HCT116 (cell line): Measurements from ENCODE around the gene FBN3.

Experiments
- EZH2 ChIP-seq: fragments of 200-600 bp; sonication (generic); IDR thresholded peaks from 2 replicates; pipeline ENCODE4 v1.6.1; 2017; ENCODE audit warnings: antibody characterized with exemption, mixed run types
- EZH2phosphoT487 ChIP-seq: fragments of 200-600 bp; IDR thresholded peaks from 2 replicates; pipeline ENCODE4 v1.6.1; 2018; ENCODE audit warnings: antibody characterized with exemption, borderline replicate concordance
- POLR2A ChIP-seq: IDR thresholded peaks from 2 replicates; pipeline ENCODE4 v1.7.0; 2011; ENCODE audit warnings: borderline replicate concordance; ENCODE audit not compliant: insufficient read depth, insufficient read length; ENCODE audit errors: extremely low read depth
- RAD21 ChIP-seq: IDR thresholded peaks from 2 replicates; pipeline ENCODE4 v1.6.1; 2012; ENCODE audit warnings: low read depth, mild to moderate bottlenecking
- SIN3A ChIP-seq: IDR thresholded peaks from 2 replicates; pipeline ENCODE4 v1.6.1; 2012; ENCODE audit warnings: low read depth
- TF ChIP-seq, protein P1 (sequence below), 3 experiments: fragments of 200-600 bp in 1 of 3; sonication (generic) in 1 of 3; IDR thresholded peaks in 2 of 3; conservative IDR thresholded peaks in 1 of 3; 2 replicates each; pipeline ENCODE4 v1.5.1; 2012 to 2017; ENCODE audit warnings: low read depth in 2 of 3, low read length in 2 of 3, antibody characterized with exemption in 1 of 3, borderline replicate concordance in 1 of 3, control low read depth in 1 of 3, mild to moderate bottlenecking in 1 of 3, mixed read lengths in 1 of 3, mixed run types in 1 of 3, moderate library complexity in 1 of 3; ENCODE audit not compliant: insufficient read depth in 1 of 3
- TF ChIP-seq, protein P2 (sequence below): IDR thresholded peaks from 2 replicates; pipeline ENCODE4 v1.6.1; 2012; ENCODE audit warnings: low read depth

DNA sequence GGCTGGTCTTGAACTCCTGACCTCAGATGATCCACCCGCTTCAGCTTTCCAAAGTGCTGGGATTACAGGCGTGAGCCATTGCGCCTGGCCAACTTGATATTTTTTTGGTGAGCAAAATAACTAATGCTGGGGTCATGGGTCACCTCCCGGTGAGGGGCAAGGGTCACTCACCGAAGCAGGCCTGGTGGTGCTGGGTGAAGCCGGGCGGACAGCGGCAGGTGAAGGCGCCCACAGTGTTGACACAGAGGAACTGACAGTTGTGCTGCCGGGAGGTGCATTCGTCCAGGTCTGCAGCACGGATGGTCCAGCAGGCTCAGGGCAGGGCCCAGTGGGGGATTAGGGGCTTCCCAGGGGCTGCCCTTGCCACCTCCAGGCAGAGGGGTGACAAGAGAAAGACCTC, 68.6 kb downstream of the FBN3 start:
- TF ChIP-seq, protein P1, sequence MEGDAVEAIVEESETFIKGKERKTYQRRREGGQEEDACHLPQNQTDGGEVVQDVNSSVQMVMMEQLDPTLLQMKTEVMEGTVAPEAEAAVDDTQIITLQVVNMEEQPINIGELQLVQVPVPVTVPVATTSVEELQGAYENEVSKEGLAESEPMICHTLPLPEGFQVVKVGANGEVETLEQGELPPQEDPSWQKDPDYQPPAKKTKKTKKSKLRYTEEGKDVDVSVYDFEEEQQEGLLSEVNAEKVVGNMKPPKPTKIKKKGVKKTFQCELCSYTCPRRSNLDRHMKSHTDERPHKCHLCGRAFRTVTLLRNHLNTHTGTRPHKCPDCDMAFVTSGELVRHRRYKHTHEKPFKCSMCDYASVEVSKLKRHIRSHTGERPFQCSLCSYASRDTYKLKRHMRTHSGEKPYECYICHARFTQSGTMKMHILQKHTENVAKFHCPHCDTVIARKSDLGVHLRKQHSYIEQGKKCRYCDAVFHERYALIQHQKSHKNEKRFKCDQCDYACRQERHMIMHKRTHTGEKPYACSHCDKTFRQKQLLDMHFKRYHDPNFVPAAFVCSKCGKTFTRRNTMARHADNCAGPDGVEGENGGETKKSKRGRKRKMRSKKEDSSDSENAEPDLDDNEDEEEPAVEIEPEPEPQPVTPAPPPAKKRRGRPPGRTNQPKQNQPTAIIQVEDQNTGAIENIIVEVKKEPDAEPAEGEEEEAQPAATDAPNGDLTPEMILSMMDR (IDR thresholded peaks at IDR 0.05 in 2 of 3, conservative IDR thresholded peaks at IDR 0.05 in 1 of 3; ENCODE audit: borderline replicate concordance in 1 of 3, insufficient read depth in 1 of 3, low read depth in 2 of 3, low read length in 2 of 3) = no peak
- TF ChIP-seq POLR2A (no peak), SIN3A (no peak), EZH2phosphoT487 (no peak), EZH2 (no peak), RAD21 (no peak)
- TF ChIP-seq, protein P2, sequence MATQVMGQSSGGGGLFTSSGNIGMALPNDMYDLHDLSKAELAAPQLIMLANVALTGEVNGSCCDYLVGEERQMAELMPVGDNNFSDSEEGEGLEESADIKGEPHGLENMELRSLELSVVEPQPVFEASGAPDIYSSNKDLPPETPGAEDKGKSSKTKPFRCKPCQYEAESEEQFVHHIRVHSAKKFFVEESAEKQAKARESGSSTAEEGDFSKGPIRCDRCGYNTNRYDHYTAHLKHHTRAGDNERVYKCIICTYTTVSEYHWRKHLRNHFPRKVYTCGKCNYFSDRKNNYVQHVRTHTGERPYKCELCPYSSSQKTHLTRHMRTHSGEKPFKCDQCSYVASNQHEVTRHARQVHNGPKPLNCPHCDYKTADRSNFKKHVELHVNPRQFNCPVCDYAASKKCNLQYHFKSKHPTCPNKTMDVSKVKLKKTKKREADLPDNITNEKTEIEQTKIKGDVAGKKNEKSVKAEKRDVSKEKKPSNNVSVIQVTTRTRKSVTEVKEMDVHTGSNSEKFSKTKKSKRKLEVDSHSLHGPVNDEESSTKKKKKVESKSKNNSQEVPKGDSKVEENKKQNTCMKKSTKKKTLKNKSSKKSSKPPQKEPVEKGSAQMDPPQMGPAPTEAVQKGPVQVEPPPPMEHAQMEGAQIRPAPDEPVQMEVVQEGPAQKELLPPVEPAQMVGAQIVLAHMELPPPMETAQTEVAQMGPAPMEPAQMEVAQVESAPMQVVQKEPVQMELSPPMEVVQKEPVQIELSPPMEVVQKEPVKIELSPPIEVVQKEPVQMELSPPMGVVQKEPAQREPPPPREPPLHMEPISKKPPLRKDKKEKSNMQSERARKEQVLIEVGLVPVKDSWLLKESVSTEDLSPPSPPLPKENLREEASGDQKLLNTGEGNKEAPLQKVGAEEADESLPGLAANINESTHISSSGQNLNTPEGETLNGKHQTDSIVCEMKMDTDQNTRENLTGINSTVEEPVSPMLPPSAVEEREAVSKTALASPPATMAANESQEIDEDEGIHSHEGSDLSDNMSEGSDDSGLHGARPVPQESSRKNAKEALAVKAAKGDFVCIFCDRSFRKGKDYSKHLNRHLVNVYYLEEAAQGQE = no peak
